Gastrocnemius medialis (tissue), 4 donors: ENCODE data around the gene IAH1.

Experiments used
- CTCF ChIP-seq, 5 experiments: fragments of 450-650 bp in 3 of 5; fragments of 200-600 bp in 2 of 5; sonication (generic) in 2 of 5; IDR thresholded peaks in 4 of 5; conservative IDR thresholded peaks in 1 of 5; 1 replicate in 4 of 5; 2 replicates in 1 of 5; pipeline ENCODE4 v1.5.1; 2016 to 2019; ENCODE audit warnings: antibody characterized with exemption in 5 of 5, mild to moderate bottlenecking in 3 of 5, moderate library complexity in 3 of 5
- POLR2A ChIP-seq, 2 donors: fragments of 450-650 bp; IDR thresholded peaks; one replicate each; pipeline ENCODE4 v1.6.1; 2017; ENCODE audit warnings: antibody characterized with exemption in 2 of 2, mild to moderate bottlenecking in 2 of 2, moderate library complexity in 2 of 2

GRCh38 chr2:9483107-9483506 is 8.8 kb downstream of the IAH1 start:
- TF ChIP-seq POLR2A (IDR thresholded peaks at IDR 0.05): no peak
- no peak for TF ChIP-seq CTCF (IDR thresholded peaks at IDR 0.05 in 4 of 5, conservative IDR thresholded peaks at IDR 0.05 in 1 of 5)
